GM23338 (cell line): Measurements from ENCODE around the gene PTOV1. TPM values are rescaled to one million over a fixed set of nuclear protein-coding genes. Genes with fewer than 3 reads are reported as not detected.

Source experiments
- ATAC-seq: fragments of 200-7000 bp; cut with Tn5 transposase; 3 replicates; pipeline ENCODE4 v1.9.1; 2020
- DNase-seq: peaks from one replicate; pipeline ENCODE4 v3.0.0-alpha.2; 2015; ENCODE audit warnings: low spot score
- H2AFZ ChIP-seq: fragments of 200-600 bp; sonication (generic); 2 replicates; pipeline ENCODE4 v1.8.0; 2016; ENCODE audit warnings: antibody characterized with exemption, mild to moderate bottlenecking, moderate library complexity
- H3F3A ChIP-seq: fragments of 200-600 bp; sonication (generic); replicated peaks from 2 replicates; pipeline ENCODE4 v1.8.0; 2017; ENCODE audit warnings: antibody characterized with exemption, mixed run types, low read depth
- H3K27ac ChIP-seq: fragments of 200-600 bp; sonication (generic); 2 replicates; pipeline ENCODE4 v1.6.1; 2016; ENCODE audit warnings: low read depth
- H3K27me3 ChIP-seq: fragments of 200-600 bp; sonication (generic); 2 replicates; pipeline ENCODE4 v1.8.0; 2016; ENCODE audit warnings: mild to moderate bottlenecking, mixed run types, moderate library complexity; ENCODE audit not compliant: insufficient read depth
- H3K36me3 ChIP-seq: fragments of 200-600 bp; sonication (generic); 2 replicates; pipeline ENCODE4 v1.8.0; 2016; ENCODE audit warnings: mild to moderate bottlenecking; ENCODE audit not compliant: insufficient read depth
- H3K4me1 ChIP-seq: fragments of 200-600 bp; sonication (generic); 2 replicates; pipeline ENCODE4 v1.8.0; 2016; ENCODE audit warnings: mild to moderate bottlenecking, moderate library complexity; ENCODE audit not compliant: insufficient read depth
- H3K4me2 ChIP-seq: fragments of 200-600 bp; sonication (generic); 2 replicates; pipeline ENCODE4 v1.7.1; 2017; ENCODE audit warnings: mixed run types
- H3K4me3 ChIP-seq: fragments of 200-600 bp; sonication (generic); 2 replicates; pipeline ENCODE4 v1.6.1; 2016; ENCODE audit warnings: mixed run types
- H3K79me2 ChIP-seq: fragments of 200-600 bp; sonication (generic); replicated peaks from 2 replicates; pipeline ENCODE4 v1.8.0; 2017; ENCODE audit warnings: mild to moderate bottlenecking; ENCODE audit not compliant: insufficient read depth
- H3K9me2 ChIP-seq: fragments of 200-600 bp; sonication (generic); 2 replicates; pipeline ENCODE4 v1.8.0; 2017; ENCODE audit not compliant: insufficient read depth
- H4K20me1 ChIP-seq: fragments of 200-600 bp; sonication (generic); replicated peaks from 2 replicates; pipeline ENCODE4 v1.8.0; 2017; ENCODE audit warnings: mild to moderate bottlenecking; ENCODE audit not compliant: insufficient read depth
- H3K27ac Mint-ChIP-seq: 2 replicates; pipeline ENCODE4 v1.8.0; 2020; ENCODE audit warnings: inconsistent platforms, mild to moderate bottlenecking, moderate library complexity, mixed read lengths
- H3K27me3 Mint-ChIP-seq: 3 replicates; pipeline ENCODE4 v1.8.0; 2022; ENCODE audit warnings: low read depth, mild to moderate bottlenecking, moderate library complexity, mixed read lengths, inconsistent platforms; ENCODE audit not compliant: insufficient read depth, poor library complexity
- H3K36me3 Mint-ChIP-seq: 3 replicates; pipeline ENCODE4 v1.8.0; 2021; ENCODE audit warnings: low read depth, mild to moderate bottlenecking, inconsistent platforms, moderate library complexity, mixed read lengths
- H3K4me1 Mint-ChIP-seq: 3 replicates; pipeline ENCODE4 v1.8.0; 2020; ENCODE audit warnings: mild to moderate bottlenecking, inconsistent platforms, mixed read lengths
- H3K4me3 Mint-ChIP-seq: 3 replicates; pipeline ENCODE4 v1.8.0; 2021; ENCODE audit warnings: moderate library complexity, mild to moderate bottlenecking, inconsistent platforms, mixed read lengths
- H3K9me3 Mint-ChIP-seq: 3 replicates; pipeline ENCODE4 v1.8.0; 2020; ENCODE audit warnings: moderate library complexity, mild to moderate bottlenecking, inconsistent platforms, mixed read lengths
- CREB1 ChIP-seq: fragments of 250-450 bp; sonication (Bioruptor Pico); IDR thresholded peaks from 2 replicates; pipeline ENCODE4 v1.5.0; 2020; ENCODE audit warnings: low read depth, mild to moderate bottlenecking, moderate library complexity
- CTCF ChIP-seq, 2 experiments: fragments of 200-600 bp in 1 of 2; sonication (generic) in 1 of 2; conservative IDR thresholded peaks; 2 replicates each; pipeline versions ENCODE4 v1.5.1 to v1.6.1; 2016 to 2017; ENCODE audit warnings: antibody characterized with exemption in 2 of 2, low read depth in 2 of 2, mild to moderate bottlenecking in 2 of 2, moderate library complexity in 1 of 2
- ETS1 ChIP-seq: IDR thresholded peaks from 2 replicates; pipeline ENCODE4 v1.6.1; 2016; ENCODE audit warnings: antibody characterized with exemption
- EZH2 ChIP-seq: fragments of 200-600 bp; sonication (generic); IDR thresholded peaks from one replicate; pipeline ENCODE4 v1.8.0; 2017; ENCODE audit warnings: antibody characterized with exemption, mild to moderate bottlenecking, low read depth; ENCODE audit not compliant: unreplicated experiment
- EZH2phosphoT487 ChIP-seq: fragments of 200-600 bp; sonication (generic); IDR thresholded peaks from one replicate; pipeline ENCODE4 v1.8.1; 2018; ENCODE audit warnings: antibody characterized with exemption; ENCODE audit not compliant: unreplicated experiment
- JUNB ChIP-seq: IDR thresholded peaks from one replicate; pipeline ENCODE4 v1.6.1; 2016; ENCODE audit warnings: antibody characterized with exemption; ENCODE audit not compliant: unreplicated experiment
- NANOG ChIP-seq: IDR thresholded peaks from 2 replicates; pipeline ENCODE4 v1.6.1; 2016; ENCODE audit warnings: antibody characterized with exemption, borderline replicate concordance
- POLR2AphosphoS5 ChIP-seq: IDR thresholded peaks from 2 replicates; pipeline ENCODE4 v1.6.1; 2016; ENCODE audit warnings: antibody characterized with exemption, low read depth
- REST ChIP-seq: IDR thresholded peaks from one replicate; pipeline ENCODE4 v1.6.1; 2018; ENCODE audit warnings: antibody characterized with exemption; ENCODE audit not compliant: unreplicated experiment
- STAT1 ChIP-seq: IDR thresholded peaks from one replicate; pipeline ENCODE4 v1.6.1; 2016; ENCODE audit warnings: antibody characterized with exemption; ENCODE audit not compliant: unreplicated experiment
- ZNF114 ChIP-seq: fragments of 250-450 bp; sonication (Bioruptor Pico); IDR thresholded peaks from 2 replicates; pipeline ENCODE4 v1.5.0; 2020; ENCODE audit warnings: mild to moderate bottlenecking, moderate library complexity
- ZNF331 ChIP-seq: fragments of 250-450 bp; sonication (Bioruptor Pico); IDR thresholded peaks from 2 replicates; pipeline ENCODE4 v1.5.0; 2020; ENCODE audit warnings: low read depth, mild to moderate bottlenecking, moderate library complexity
- ZNF462 ChIP-seq: fragments of 250-450 bp; sonication (Bioruptor Pico); IDR thresholded peaks from 2 replicates; pipeline ENCODE4 v1.5.0; 2020; ENCODE audit warnings: mild to moderate bottlenecking, moderate library complexity
- polyA plus RNA-seq: library from polyadenylated mRNA; unstranded; fragments of >200 nt; fragmentation: Nextera tagmentation; extraction: Ambion mirVana; gene quantifications from 2 replicates; pipeline ENCODE4 v1.2.1, GENCODE V29; 2016
- total RNA-seq: library from RNA; depleted of rRNA; stranded (reverse); fragments of >200 nt; shearing (Covaris generic); gene quantifications from 2 replicates; pipeline ENCODE4 v1.2.3, GENCODE V29; 2014

The PTOV1 gene
- total and polyA plus RNA-seq, 2 experiments from 2014 or later, result 188 to 209 TPM

DNA sequence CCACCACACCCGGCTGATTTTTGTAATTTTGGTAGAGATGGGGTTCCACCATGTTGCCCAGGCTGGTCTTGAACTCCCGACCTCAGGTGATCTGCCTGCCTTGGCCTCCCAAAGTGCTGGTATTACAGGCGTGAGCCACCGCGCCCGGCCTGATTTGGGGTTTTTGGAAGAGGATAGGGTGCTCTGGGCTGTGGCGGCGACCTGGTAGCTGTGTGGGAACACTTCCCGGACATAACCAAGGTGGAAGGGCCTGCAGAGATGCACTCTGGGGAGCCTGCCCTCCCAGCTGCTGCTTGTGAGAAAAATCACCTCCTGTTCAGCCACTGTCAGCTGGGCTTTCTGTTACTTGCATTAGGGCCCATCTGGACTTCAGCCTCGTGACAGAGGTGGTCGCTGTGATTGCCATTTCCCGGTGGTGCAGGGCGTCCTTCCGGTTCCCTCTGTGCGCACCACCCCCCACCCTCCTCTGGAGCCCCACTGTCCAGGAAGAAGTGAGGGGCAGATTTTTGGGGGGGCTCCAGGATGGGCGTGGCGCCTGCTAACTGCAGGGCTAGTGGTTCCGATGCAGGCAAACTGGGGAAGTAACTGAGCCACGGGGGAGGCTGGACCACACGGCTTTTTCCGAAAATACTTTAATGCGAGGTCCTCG, 38.2 kb downstream of the PTOV1 start:
- no peak for ATAC-seq
- peaks cover 9% of the 10 kb centered on the region for H3K4me1 Mint-ChIP-seq
- H3K27me3 Mint-ChIP-seq, result peaks cover 26% of the 10 kb centered on the region
- no peak overlapping the region for H2AFZ ChIP-seq
- H3K9me2 ChIP-seq, result no peaks in the 10 kb centered on the region
- peaks cover 5% of the 10 kb centered on the region for H3K9me3 Mint-ChIP-seq
- no peak overlapping the region for H3K27ac ChIP-seq
- H3K79me2 ChIP-seq, result no peaks in the 10 kb centered on the region
- 0 out of 2 replicates have a peak, but pooled peaks cover 3% of the 10 kb centered on the region for H3K27me3 ChIP-seq
- H3K4me3 Mint-ChIP-seq, result no peak overlapping the region
- H3K4me2 ChIP-seq, result no peak overlapping the region; the same call in 1 of the 2 replicates
- H4K20me1 ChIP-seq, result no peaks in the 10 kb centered on the region; the same call in 1 of the 2 replicates
- H3K36me3 Mint-ChIP-seq, result peaks cover 36% of the 10 kb centered on the region
- peaks cover 30% of the 10 kb centered on the region; the same call in 1 of the 2 replicates for H3F3A ChIP-seq
- H3K36me3 ChIP-seq, result peaks cover 6% of the 10 kb centered on the region
- H3K4me1 ChIP-seq, result peaks cover 9% of the 10 kb centered on the region; the same call in 1 of the 2 replicates
- no peak overlapping the region for H3K27ac Mint-ChIP-seq
- H3K4me3 ChIP-seq, result no peak overlapping the region
- DNase-seq, result no peak
- TF ChIP-seq JUNB (no peak), EZH2 (no peak), EZH2phosphoT487 (no peak), REST (no peak), ZNF331 (no peak), NANOG (no peak), ETS1 (no peak), STAT1 (no peak), ZNF462 (CRISPR knock-in tag) (no peak), POLR2AphosphoS5 (no peak; the same call in 1 of the 2 replicates), CTCF (conservative IDR thresholded peaks at IDR 0.05; ENCODE audit: low read depth in 2 of 2) (no peak), CREB1 (CRISPR knock-in tag) (no peak), ZNF114 (CRISPR knock-in tag) (no peak)
